ENCODE measurements around the gene LPP. TPM values are rescaled to one million over a fixed set of nuclear protein-coding genes. Genes with fewer than 3 reads are reported as not detected.

The LPP gene
- total RNA-seq, 1 donor from 2014 or later, result 222 TPM

GRCh38 chr3:188154809-188155574, 1.0 kb downstream of the LPP start:
- Mint-ChIP-seq H3K27me3 (ENCODE audit: low read depth, unreplicated experiment) (no peaks in the 10 kb centered on the region), H3K9me3 (ENCODE audit: unreplicated experiment) (no peaks in the 10 kb centered on the region), H3K36me3 (ENCODE audit: low read depth, unreplicated experiment) (peaks cover 8% of the 10 kb centered on the region), H3K27ac (ENCODE audit: unreplicated experiment) (peak overlapping the region; percentile 98), H3K4me1 (ENCODE audit: low read depth, unreplicated experiment) (peaks cover 40% of the 10 kb centered on the region), H3K4me3 (ENCODE audit: unreplicated experiment) (peak overlapping the region; percentile 96)
- no peaks in the 10 kb centered on the region for H3K9me3 ChIP-seq (ENCODE audit: insufficient read depth, low read depth, low read length)
- peaks cover 41% of the 10 kb centered on the region for H3K4me1 ChIP-seq (ENCODE audit: insufficient read depth, low read length)
- DNase-seq (ENCODE audit: low read depth) (no peak), FAIRE-seq (no peak)
- no peaks in the 10 kb centered on the region for H3K36me3 ChIP-seq (ENCODE audit: insufficient read depth, low read length)
- H3K4me2 ChIP-seq (ENCODE audit: low read length), result peak overlapping the region; percentile 87
- H3K4me3 ChIP-seq (ENCODE audit: insufficient read depth, low read depth, low read length), result peak overlapping the region; percentile 73
- peak overlapping the region; percentile 91 for H3K9ac ChIP-seq (ENCODE audit: low read length)
- H3K27me3 ChIP-seq (ENCODE audit: insufficient read depth, low read length), result no peaks in the 10 kb centered on the region
- no peak overlapping the region for H2AFZ ChIP-seq (ENCODE audit: low read depth, low read length)
- peaks cover 70% of the 10 kb centered on the region for H3K79me2 ChIP-seq (ENCODE audit: insufficient read depth, low read length)
- peaks cover 38% of the 10 kb centered on the region for H4K20me1 ChIP-seq (ENCODE audit: insufficient read depth, low read length)
- TF ChIP-seq CTCF (IDR thresholded peaks at IDR 0.05; ENCODE audit: insufficient read depth, low read depth, low read length), result no peak
- no peak for TF ChIP-seq EZH2 (IDR thresholded peaks at IDR 0.05; ENCODE audit: insufficient read depth, low read length)
- peak overlapping the region; percentile 99 for H3K27ac ChIP-seq (ENCODE audit: low read depth, low read length)

- Histone ChIP-seq H3K36me3 (ENCODE audit: insufficient read depth, low read length) (no peaks in the 10 kb centered on the region), H3K9ac (ENCODE audit: low read length) (peak overlapping the region; percentile 35), H3K4me2 (ENCODE audit: low read length) (peak overlapping the region; percentile 87), H3K4me3 (ENCODE audit: insufficient read depth, low read depth, low read length) (no peak overlapping the region), H3K79me2 (ENCODE audit: insufficient read depth, low read length) (peaks cover 81% of the 10 kb centered on the region), H3K27me3 (ENCODE audit: insufficient read depth, low read length) (no peaks in the 10 kb centered on the region), H4K20me1 (ENCODE audit: insufficient read depth, low read length) (peaks cover 47% of the 10 kb centered on the region), H3K9me3 (ENCODE audit: insufficient read depth, low read depth, low read length) (no peaks in the 10 kb centered on the region), H2AFZ (ENCODE audit: low read depth, low read length) (no peak overlapping the region), H3K4me1 (ENCODE audit: insufficient read depth, low read length) (peaks cover 36% of the 10 kb centered on the region), H3K27ac (ENCODE audit: low read depth, low read length) (no peak overlapping the region)
- no peaks in the 10 kb centered on the region for H3K9me3 Mint-ChIP-seq (ENCODE audit: unreplicated experiment)
- H3K27ac Mint-ChIP-seq (ENCODE audit: unreplicated experiment), result no peak overlapping the region
- no peak overlapping the region for H3K4me3 Mint-ChIP-seq (ENCODE audit: unreplicated experiment)
- peaks cover 40% of the 10 kb centered on the region for H3K4me1 Mint-ChIP-seq (ENCODE audit: low read depth, unreplicated experiment)
- DNase-seq (ENCODE audit: low read depth) (no peak), FAIRE-seq (no peak)
- H3K27me3 Mint-ChIP-seq (ENCODE audit: low read depth, unreplicated experiment), result no peaks in the 10 kb centered on the region
- H3K36me3 Mint-ChIP-seq (ENCODE audit: low read depth, unreplicated experiment), result peaks cover 8% of the 10 kb centered on the region
- TF ChIP-seq CTCF (IDR thresholded peaks at IDR 0.05; ENCODE audit: insufficient read depth, low read depth, low read length) (no peak), EZH2 (IDR thresholded peaks at IDR 0.05; ENCODE audit: insufficient read depth, low read length) (no peak)
These were observed 2.1 kb downstream of the LPP start for GRCh38 chr3:188156056-188156455.

- no peak overlapping the region for H2AFZ ChIP-seq (ENCODE audit: low read depth, low read length)
- H3K4me3 ChIP-seq (ENCODE audit: insufficient read depth, low read depth, low read length), result no peak overlapping the region
- DNase-seq (ENCODE audit: low read depth) (no peak), FAIRE-seq (no peak)
- Mint-ChIP-seq H3K27me3 (ENCODE audit: low read depth, unreplicated experiment) (no peaks in the 10 kb centered on the region), H3K36me3 (ENCODE audit: low read depth, unreplicated experiment) (peaks cover 8% of the 10 kb centered on the region), H3K4me1 (ENCODE audit: low read depth, unreplicated experiment) (peaks cover 34% of the 10 kb centered on the region), H3K27ac (ENCODE audit: unreplicated experiment) (no peak overlapping the region), H3K9me3 (ENCODE audit: unreplicated experiment) (no peaks in the 10 kb centered on the region), H3K4me3 (ENCODE audit: unreplicated experiment) (no peak overlapping the region)
- TF ChIP-seq CTCF (IDR thresholded peaks at IDR 0.05; ENCODE audit: insufficient read depth, low read depth, low read length) (no peak), EZH2 (IDR thresholded peaks at IDR 0.05; ENCODE audit: insufficient read depth, low read length) (no peak)
- H3K36me3 ChIP-seq (ENCODE audit: insufficient read depth, low read length), result no peaks in the 10 kb centered on the region
- H3K4me1 ChIP-seq (ENCODE audit: insufficient read depth, low read length), result peaks cover 30% of the 10 kb centered on the region
- H3K9me3 ChIP-seq (ENCODE audit: insufficient read depth, low read depth, low read length), result no peaks in the 10 kb centered on the region
- peaks cover 94% of the 10 kb centered on the region for H3K79me2 ChIP-seq (ENCODE audit: insufficient read depth, low read length)
- H3K4me2 ChIP-seq (ENCODE audit: low read length), result peak overlapping the region; percentile 26
- no peak overlapping the region for H3K9ac ChIP-seq (ENCODE audit: low read length)
- H3K27me3 ChIP-seq (ENCODE audit: insufficient read depth, low read length), result no peaks in the 10 kb centered on the region
- H3K27ac ChIP-seq (ENCODE audit: low read depth, low read length), result no peak overlapping the region
- H4K20me1 ChIP-seq (ENCODE audit: insufficient read depth, low read length), result peaks cover 61% of the 10 kb centered on the region
These were observed 3.5 kb downstream of the LPP start for GRCh38 chr3:188157407-188157806.
